Measurements from ENCODE around the gene TNFRSF8.

DNA sequence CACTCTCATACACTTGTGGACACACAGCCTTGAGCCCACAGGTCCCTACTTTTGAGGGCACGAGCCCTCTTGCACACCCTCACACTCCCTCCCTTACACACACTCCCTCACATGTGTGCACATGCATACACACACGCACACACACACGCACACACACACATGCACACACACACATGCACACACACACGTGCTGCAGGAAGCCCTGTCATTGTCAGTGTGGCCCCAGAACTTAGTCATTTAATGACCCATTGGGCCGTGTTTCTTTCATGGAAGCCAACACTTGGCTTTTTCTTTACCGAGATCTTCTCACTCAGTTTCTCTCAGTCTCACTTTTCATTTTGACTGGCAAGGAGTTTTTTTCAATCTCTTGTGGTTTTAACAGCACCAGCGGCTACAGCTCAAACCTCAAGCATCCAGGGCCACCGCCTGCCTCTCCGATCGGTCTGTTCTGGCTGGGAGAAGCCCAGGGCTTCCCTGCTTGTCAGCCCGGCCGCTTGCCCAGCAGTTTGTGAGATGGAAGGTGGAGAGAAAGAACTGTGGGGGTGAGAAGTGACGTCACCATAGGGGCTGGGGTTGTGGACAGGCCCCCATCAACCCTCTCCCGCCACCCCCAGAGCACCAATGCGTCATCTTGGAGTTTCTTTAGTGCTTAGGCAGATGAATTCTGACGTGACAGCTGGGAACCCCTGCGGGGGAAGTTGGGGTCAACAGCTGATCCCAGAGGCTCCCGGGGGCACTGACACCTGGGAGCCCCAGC is 15.8 kb upstream of the TNFRSF8 start:
- TF ChIP-seq CTCF (IDR thresholded peaks at IDR 0.05) (no peak), REST (IDR thresholded peaks at IDR 0.05; ENCODE audit: insufficient read depth in 1 of 2, low read depth in 2 of 2, low read length in 1 of 2) (no peak), POLR2AphosphoS5 (IDR thresholded peaks at IDR 0.05; ENCODE audit: low read depth, low read length) (no peak)

Data from Panc1 (cell line).